Astrocyte of the cerebellum (primary cell): ENCODE results near the gene ASAH2B.
"Not testable (repeated sequence)": the region's sequence is repeated elsewhere in the genome, so short reads cannot be mapped to it uniquely, and the experiment has no call there.

Experiments
- DNase-seq: peaks from one replicate; pipeline ENCODE4 v3.0.0-alpha.2; 2011; ENCODE audit warnings: low read depth
- H3K4me3 ChIP-seq: 2 replicates; pipeline ENCODE4 v1.5.1; 2011; ENCODE audit warnings: mild to moderate bottlenecking, low read depth, low read length, moderate library complexity
- CTCF ChIP-seq: IDR thresholded peaks from 2 replicates; pipeline ENCODE4 v1.5.1; 2012; ENCODE audit warnings: low read length, low read depth, moderate library complexity, mild to moderate bottlenecking; ENCODE audit errors: missing control alignments
- in situ Hi-C: cut with HindIII; loops from 2 replicates; pipeline ENCODE4 v1.10.0; 2017; ENCODE audit warnings: low sequenced_read_pairs

ASAH2B gene

GRCh38 chr10:50780036-50780435 lies 40.3 kb downstream of the ASAH2B start:
- in situ Hi-C loops, DNase-seq, H3K4me3 ChIP-seq: not testable (repeated sequence)

DNA sequence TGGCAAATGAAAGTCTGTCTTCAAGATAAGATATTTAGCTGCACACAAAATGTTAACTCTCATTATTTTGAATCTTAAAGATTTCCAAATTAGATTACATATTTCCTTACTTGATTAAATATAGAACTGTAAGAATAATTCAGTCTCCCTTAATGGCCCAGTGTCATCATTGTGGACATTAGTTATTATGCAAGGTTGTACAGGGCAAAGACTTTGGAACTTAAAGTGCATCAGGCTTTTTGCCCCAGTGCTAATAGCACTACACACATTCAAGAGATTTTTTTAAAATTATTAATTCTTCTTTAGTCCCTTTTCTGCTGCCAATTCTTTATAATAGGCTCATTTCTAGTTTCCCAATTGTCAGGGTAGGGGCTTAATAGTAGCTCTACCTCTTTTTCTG lies 42.3 kb downstream of the ASAH2B start:
- H3K4me3 ChIP-seq, DNase-seq, in situ Hi-C loops: not testable (repeated sequence)

GRCh38 chr10:50787962-50788361 lies 48.2 kb downstream of the ASAH2B start:
- H3K4me3 ChIP-seq, in situ Hi-C loops, DNase-seq: not testable (repeated sequence)

- DNase-seq: peak; percentile 57
- no peak overlapping the region for H3K4me3 ChIP-seq
- in situ Hi-C loops: no loop called here
- TF ChIP-seq CTCF: peak; percentile 61
Measured at GRCh38 chr10:50788951-50789945, 49.5 kb downstream of the ASAH2B start.

- no peak for DNase-seq
- in situ Hi-C loops: no loop called here
- no peak for TF ChIP-seq CTCF
Measured at GRCh38 chr10:50794490-50794889, 54.8 kb downstream of the ASAH2B start.

GRCh38 chr10:50796693-50797092 lies 57.0 kb downstream of the ASAH2B start:
- no peak overlapping the region for H3K4me3 ChIP-seq
- TF ChIP-seq CTCF: no peak
- in situ Hi-C loops: no loop called here
- DNase-seq: no peak

More at GRCh38 chr10:50794490-50794889, 54.8 kb downstream of the ASAH2B start:
- H3K4me3 ChIP-seq: no peak overlapping the region

- in situ Hi-C loops: no loop called here
- no peak for DNase-seq
- H3K4me3 ChIP-seq: no peak overlapping the region
- TF ChIP-seq CTCF: no peak
Measured at GRCh38 chr10:50798297-50798696, 58.6 kb downstream of the ASAH2B start.

- no peak for TF ChIP-seq CTCF
- in situ Hi-C loops: no loop called here
- H3K4me3 ChIP-seq: no peak overlapping the region
- DNase-seq: no peak
Measured at GRCh38 chr10:50799595-50799994, 59.9 kb downstream of the ASAH2B start.
